Measurements from ENCODE around the gene HIRIP3.

DNA sequence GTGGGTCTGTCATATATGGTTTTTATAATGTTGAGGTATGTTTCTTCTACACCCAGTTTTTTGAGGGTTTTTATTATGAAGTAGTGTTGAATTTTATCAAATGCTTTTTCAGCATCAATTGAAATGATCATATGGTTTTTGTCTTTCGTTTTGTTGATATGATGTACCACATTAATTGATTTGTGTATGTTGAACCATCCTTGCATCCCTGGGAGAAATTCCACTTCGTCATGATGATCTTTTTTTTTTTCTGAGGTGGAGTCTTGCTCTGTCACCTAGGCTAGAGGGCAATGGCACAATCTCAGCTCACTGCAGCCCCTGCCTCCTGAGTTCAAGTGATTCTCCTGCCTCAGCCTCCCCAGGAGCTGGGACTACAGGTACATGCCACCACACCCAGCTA, 47.5 kb downstream of the HIRIP3 start:
- no peak for TF ChIP-seq POLR2A (IDR thresholded peaks at IDR 0.05)
- TF ChIP-seq, protein P1, sequence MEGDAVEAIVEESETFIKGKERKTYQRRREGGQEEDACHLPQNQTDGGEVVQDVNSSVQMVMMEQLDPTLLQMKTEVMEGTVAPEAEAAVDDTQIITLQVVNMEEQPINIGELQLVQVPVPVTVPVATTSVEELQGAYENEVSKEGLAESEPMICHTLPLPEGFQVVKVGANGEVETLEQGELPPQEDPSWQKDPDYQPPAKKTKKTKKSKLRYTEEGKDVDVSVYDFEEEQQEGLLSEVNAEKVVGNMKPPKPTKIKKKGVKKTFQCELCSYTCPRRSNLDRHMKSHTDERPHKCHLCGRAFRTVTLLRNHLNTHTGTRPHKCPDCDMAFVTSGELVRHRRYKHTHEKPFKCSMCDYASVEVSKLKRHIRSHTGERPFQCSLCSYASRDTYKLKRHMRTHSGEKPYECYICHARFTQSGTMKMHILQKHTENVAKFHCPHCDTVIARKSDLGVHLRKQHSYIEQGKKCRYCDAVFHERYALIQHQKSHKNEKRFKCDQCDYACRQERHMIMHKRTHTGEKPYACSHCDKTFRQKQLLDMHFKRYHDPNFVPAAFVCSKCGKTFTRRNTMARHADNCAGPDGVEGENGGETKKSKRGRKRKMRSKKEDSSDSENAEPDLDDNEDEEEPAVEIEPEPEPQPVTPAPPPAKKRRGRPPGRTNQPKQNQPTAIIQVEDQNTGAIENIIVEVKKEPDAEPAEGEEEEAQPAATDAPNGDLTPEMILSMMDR (IDR thresholded peaks at IDR 0.05), result no peak
